ENCODE measurements around the gene CHST11. TPM values are rescaled to one million over a fixed set of nuclear protein-coding genes. Genes with fewer than 3 reads are reported as not detected.

CHST11 gene
- total and polyA plus RNA-seq, 7 experiments from 2014 or later, result 23.4 to 74.3 (median 32.0) TPM

GRCh38 chr12:104694161-104694560 is 237.4 kb downstream of the CHST11 start:
- H3K36me3 Mint-ChIP-seq, result peaks cover 0 to 48% (median 13%) of the 10 kb centered on the region in 5 donors
- peaks cover 27 to 36% of the 10 kb centered on the region in 2 donors for H3K4me1 ChIP-seq (ENCODE audit: control insufficient read depth in 2 of 2, insufficient read depth in 2 of 2, low read length in 2 of 2)
- peaks cover 0 to 4% (median 0%) of the 10 kb centered on the region in 11 donors for H3K9me3 Mint-ChIP-seq
- no peak overlapping the region for H3K27ac ChIP-seq (ENCODE audit: low read depth, low read length)
- ChIA-PET POLR2A (interaction anchor here (1.0 kb wide), 1 partner anchor 75 kb away, joined by 3 read pairs; no protein-coding TSS in a partner anchor), CTCF (interaction anchor here (0.8 to 1.7 kb wide), 2 partner anchors 69 to 312 kb away, joined by 3 to 5 read pairs; no protein-coding TSS in a partner anchor)
- intact Hi-C loops (cut with micrococcal nuclease), result no loop called here
- H3K4me1 Mint-ChIP-seq, result peaks cover 41 to 83% (median 52%) of the 10 kb centered on the region in 7 donors
- H3K27ac Mint-ChIP-seq, result peak overlapping the region in 5 of 9 donors; percentile 28 to 88 (median 45)
- ATAC-seq (no peak), DNase-seq (no peak)
- no peaks in the 10 kb centered on the region for H3K27me3 Mint-ChIP-seq
- peak overlapping the region in 5 of 10 donors; percentile 17 to 55 (median 46) for H3K4me3 Mint-ChIP-seq
- H3K4me3 ChIP-seq (ENCODE audit: low read length), result no peak overlapping the region
- no peaks in the 10 kb centered on the region for H3K9me3 ChIP-seq (ENCODE audit: control insufficient read depth in 2 of 3, low read length in 3 of 3)
- H3K27me3 ChIP-seq (ENCODE audit: control insufficient read depth in 2 of 2, insufficient read depth in 2 of 2, low read length in 2 of 2), result no peaks in the 10 kb centered on the region
- H3K36me3 ChIP-seq (ENCODE audit: control insufficient read depth in 2 of 3, insufficient read depth in 3 of 3, low read length in 3 of 3), result no peaks in the 10 kb centered on the region

DNA sequence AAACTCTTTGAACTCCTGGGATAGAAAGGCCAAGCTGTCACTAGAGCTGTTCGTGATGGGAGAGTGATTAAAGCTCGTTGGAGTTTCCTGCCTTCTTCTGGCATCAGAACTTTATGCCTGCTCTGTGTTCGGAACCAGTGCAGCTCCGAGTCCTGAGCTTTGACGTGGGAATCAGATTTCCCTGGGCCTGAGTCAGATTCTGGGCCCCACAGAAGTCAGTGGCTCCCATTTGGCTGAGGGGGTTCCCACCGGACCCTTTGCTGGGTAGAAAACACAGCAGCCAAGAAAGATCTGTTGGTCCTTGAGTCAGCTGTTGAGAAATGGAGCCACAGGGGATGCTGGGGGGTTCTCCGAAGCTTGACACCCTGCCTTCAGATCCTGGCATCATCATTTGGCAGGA is 238.0 kb downstream of the CHST11 start:
- H3K27ac ChIP-seq (ENCODE audit: low read depth, low read length), result no peak overlapping the region
- H3K9me3 Mint-ChIP-seq, result peaks cover 0 to 4% (median 0%) of the 10 kb centered on the region in 11 donors
- ATAC-seq (no peak), DNase-seq (no peak)
- peaks cover 41 to 83% (median 51%) of the 10 kb centered on the region in 7 donors for H3K4me1 Mint-ChIP-seq
- intact Hi-C loops (cut with micrococcal nuclease), result loop anchor here in 1 of 2 donors (1.0 to 5.0 kb wide), 4 partner anchors 7 to 263 kb away; partner anchors contain the start of gene SLC41A2
- no peak overlapping the region for H3K4me3 ChIP-seq (ENCODE audit: low read length)
- peaks cover 0 to 51% (median 13%) of the 10 kb centered on the region in 5 donors for H3K36me3 Mint-ChIP-seq
- no peaks in the 10 kb centered on the region for H3K27me3 ChIP-seq (ENCODE audit: control insufficient read depth in 2 of 2, insufficient read depth in 2 of 2, low read length in 2 of 2)
- ChIA-PET CTCF (interaction anchor here (1.7 kb wide), 1 partner anchor 313 kb away, joined by 5 read pairs; no protein-coding TSS in a partner anchor), POLR2A (interaction anchor here (1.0 kb wide), 1 partner anchor 74 kb away, joined by 3 read pairs; no protein-coding TSS in a partner anchor)
- peak overlapping the region in 4 of 9 donors; percentile 28 to 88 (median 60) for H3K27ac Mint-ChIP-seq
- peaks cover 27 to 35% of the 10 kb centered on the region in 2 donors for H3K4me1 ChIP-seq (ENCODE audit: control insufficient read depth in 2 of 2, insufficient read depth in 2 of 2, low read length in 2 of 2)
- no peaks in the 10 kb centered on the region for H3K27me3 Mint-ChIP-seq
- peak overlapping the region in 5 of 10 donors; percentile 17 to 71 (median 47) for H3K4me3 Mint-ChIP-seq
- no peaks in the 10 kb centered on the region for H3K9me3 ChIP-seq (ENCODE audit: control insufficient read depth in 2 of 3, low read length in 3 of 3)
- no peaks in the 10 kb centered on the region for H3K36me3 ChIP-seq (ENCODE audit: control insufficient read depth in 2 of 3, insufficient read depth in 3 of 3, low read length in 3 of 3)

DNA sequence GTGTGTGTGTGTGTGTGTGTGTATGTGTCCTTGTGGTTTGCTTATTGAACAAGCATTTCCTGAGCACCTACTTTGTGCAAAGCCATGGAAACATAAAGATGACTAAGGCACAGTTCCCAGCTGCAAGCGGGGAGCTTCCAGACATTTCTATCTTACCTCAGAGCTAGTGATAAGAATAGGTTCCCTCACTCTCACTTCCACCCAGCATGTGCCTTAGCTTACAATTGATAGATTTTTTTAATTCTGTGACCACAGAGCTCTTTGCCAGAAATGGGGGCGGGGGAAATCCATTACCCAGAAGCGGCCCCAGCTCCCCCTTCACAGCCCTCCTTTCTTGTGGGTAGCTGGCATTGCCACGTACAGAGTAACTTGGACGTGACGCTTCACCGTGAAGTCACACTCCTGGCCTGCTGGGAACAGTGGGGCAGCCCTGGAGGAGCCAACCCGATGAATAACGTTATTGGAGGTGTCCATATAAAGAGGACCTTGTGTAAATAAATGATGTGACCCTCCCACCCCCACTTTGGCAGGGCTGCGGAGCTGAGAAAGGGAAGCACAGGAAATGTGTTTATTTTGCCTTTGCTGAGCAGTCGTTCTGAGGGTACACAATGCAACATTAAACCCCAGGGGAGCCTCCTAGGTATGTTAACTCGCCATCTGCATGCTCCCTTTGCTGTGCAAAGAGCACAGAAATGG is 238.9 kb downstream of the CHST11 start:
- peak; percentile 95 for ATAC-seq
- Mint-ChIP-seq H3K4me3 (peak overlapping the region in 8 of 10 donors; percentile 39 to 71 (median 56)), H3K27ac (peak overlapping the region in 8 of 9 donors; percentile 13 to 88 (median 62))

DNA sequence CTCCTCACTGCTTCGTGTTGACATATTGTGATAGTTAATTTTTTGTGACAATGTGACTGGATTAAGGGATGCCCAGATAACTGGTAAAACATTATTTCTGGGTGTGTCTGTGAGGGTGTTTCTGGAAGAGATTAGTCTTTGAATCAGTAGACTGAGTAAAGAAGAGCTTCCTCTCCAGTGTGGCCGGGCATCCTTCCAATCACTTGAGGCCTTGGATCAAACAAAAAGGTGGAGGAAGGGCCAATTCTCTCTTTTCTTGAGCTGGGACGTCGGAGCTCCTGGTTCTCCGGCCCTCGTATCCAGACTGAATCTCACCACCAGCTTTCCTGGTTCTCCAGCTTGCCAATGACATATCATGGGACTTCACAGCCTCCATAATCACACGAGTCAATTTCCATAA is 240.4 kb downstream of the CHST11 start:
- H3K9me3 Mint-ChIP-seq, result peaks cover 0 to 4% (median 0%) of the 10 kb centered on the region in 11 donors
- Histone ChIP-seq H3K4me1 (ENCODE audit: control insufficient read depth in 2 of 2, insufficient read depth in 2 of 2, low read length in 2 of 2) (peaks cover 27 to 37% of the 10 kb centered on the region in 2 donors), H3K27ac (ENCODE audit: low read depth, low read length) (no peak overlapping the region), H3K4me3 (ENCODE audit: low read length) (no peak overlapping the region), H3K9me3 (ENCODE audit: control insufficient read depth in 2 of 3, low read length in 3 of 3) (no peaks in the 10 kb centered on the region), H3K27me3 (ENCODE audit: control insufficient read depth in 2 of 2, insufficient read depth in 2 of 2, low read length in 2 of 2) (no peaks in the 10 kb centered on the region), H3K36me3 (ENCODE audit: control insufficient read depth in 2 of 3, insufficient read depth in 3 of 3, low read length in 3 of 3) (no peaks in the 10 kb centered on the region)
- H3K27me3 Mint-ChIP-seq, result no peaks in the 10 kb centered on the region
- peak overlapping the region in 3 of 9 donors; percentile 12 to 62 (median 48) for H3K27ac Mint-ChIP-seq
- no peak overlapping the region for H3K4me3 Mint-ChIP-seq
- ChIA-PET CTCF (interaction anchor here (1.0 kb wide), 1 partner anchor 340 kb away, joined by 3 read pairs; no protein-coding TSS in a partner anchor), POLR2A (no interaction called here)
- intact Hi-C loops (cut with micrococcal nuclease), result loop anchor here in 1 of 2 donors (5.0 kb wide), 1 partner anchor 260 kb away; the partner anchor contains the start of gene SLC41A2
- no peak for ATAC-seq
- DNase-seq, result no peak
- H3K36me3 Mint-ChIP-seq, result peaks cover 0 to 37% (median 9%) of the 10 kb centered on the region in 5 donors
- peaks cover 46 to 68% (median 48%) of the 10 kb centered on the region in 7 donors for H3K4me1 Mint-ChIP-seq

More for the DNA sequence above, 238.9 kb downstream of the CHST11 start:
- H3K27ac ChIP-seq (ENCODE audit: low read depth, low read length), result no peak overlapping the region
- no peaks in the 10 kb centered on the region for H3K9me3 ChIP-seq (ENCODE audit: control insufficient read depth in 2 of 3, low read length in 3 of 3)
- H3K27me3 ChIP-seq (ENCODE audit: control insufficient read depth in 2 of 2, insufficient read depth in 2 of 2, low read length in 2 of 2), result no peaks in the 10 kb centered on the region
- Mint-ChIP-seq H3K36me3 (peaks cover 0 to 48% (median 9%) of the 10 kb centered on the region in 5 donors), H3K9me3 (peaks cover 0 to 4% (median 0%) of the 10 kb centered on the region in 11 donors), H3K4me1 (peaks cover 41 to 79% (median 50%) of the 10 kb centered on the region in 7 donors), H3K27me3 (no peaks in the 10 kb centered on the region)
- ChIA-PET POLR2A (no interaction called here), CTCF (interaction anchor here (1.7 kb wide), 1 partner anchor 313 kb away, joined by 5 read pairs; no protein-coding TSS in a partner anchor)
- intact Hi-C loops (cut with micrococcal nuclease), result loop anchor here in 1 of 2 donors (1.0 to 5.0 kb wide), 4 partner anchors 8 to 262 kb away; partner anchors contain the start of gene SLC41A2
- no peak overlapping the region for H3K4me3 ChIP-seq (ENCODE audit: low read length)
- peaks cover 27 to 37% of the 10 kb centered on the region in 2 donors for H3K4me1 ChIP-seq (ENCODE audit: control insufficient read depth in 2 of 2, insufficient read depth in 2 of 2, low read length in 2 of 2)
- H3K36me3 ChIP-seq (ENCODE audit: control insufficient read depth in 2 of 3, insufficient read depth in 3 of 3, low read length in 3 of 3), result no peaks in the 10 kb centered on the region
- peak; percentile 40 to 80 (median 67) for DNase-seq

DNA sequence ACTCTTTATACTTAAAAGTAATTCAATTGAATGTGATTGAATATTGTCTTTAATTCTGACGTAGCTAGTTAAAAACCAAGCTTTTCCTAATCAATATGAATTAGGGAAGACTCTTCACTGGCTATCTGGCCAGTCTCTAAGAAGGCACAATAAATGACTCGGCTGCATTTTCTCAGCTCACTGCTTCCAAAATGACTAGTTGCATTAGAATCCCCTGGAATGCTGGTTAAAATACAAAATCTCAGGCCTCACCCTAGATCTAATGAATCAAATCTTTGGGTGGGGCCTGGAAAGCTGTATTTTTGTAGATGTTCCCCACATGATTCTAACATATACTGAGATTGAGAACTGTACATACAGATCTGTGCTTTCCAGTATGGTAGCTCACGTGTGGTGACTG is 242.1 kb downstream of the CHST11 start:
- no peaks in the 10 kb centered on the region for H3K27me3 ChIP-seq (ENCODE audit: control insufficient read depth in 2 of 2, insufficient read depth in 2 of 2, low read length in 2 of 2)
- peaks cover 0 to 24% (median 4%) of the 10 kb centered on the region in 5 donors for H3K36me3 Mint-ChIP-seq
- H3K4me1 ChIP-seq (ENCODE audit: control insufficient read depth in 2 of 2, insufficient read depth in 2 of 2, low read length in 2 of 2), result peaks cover 22 to 30% of the 10 kb centered on the region in 2 donors
- peaks cover 34 to 69% (median 37%) of the 10 kb centered on the region in 7 donors for H3K4me1 Mint-ChIP-seq
- no peak overlapping the region for H3K27ac ChIP-seq (ENCODE audit: low read depth, low read length)
- peaks cover 0 to 1% (median 0%) of the 10 kb centered on the region in 11 donors for H3K9me3 Mint-ChIP-seq
- H3K36me3 ChIP-seq (ENCODE audit: control insufficient read depth in 2 of 3, insufficient read depth in 3 of 3, low read length in 3 of 3), result no peaks in the 10 kb centered on the region
- H3K4me3 Mint-ChIP-seq, result no peak overlapping the region
- H3K27me3 Mint-ChIP-seq, result no peaks in the 10 kb centered on the region
- DNase-seq (no peak), ATAC-seq (no peak)
- H3K4me3 ChIP-seq (ENCODE audit: low read length), result no peak overlapping the region
- H3K27ac Mint-ChIP-seq, result no peak overlapping the region
- CTCF ChIA-PET, result no interaction called here
- no peaks in the 10 kb centered on the region for H3K9me3 ChIP-seq (ENCODE audit: control insufficient read depth in 2 of 3, low read length in 3 of 3)
- POLR2A ChIA-PET, result interaction anchor here (1.4 kb wide), 1 partner anchor 8 kb away, joined by 4 read pairs; no protein-coding TSS in a partner anchor
- intact Hi-C loops (cut with micrococcal nuclease), result loop anchor here in 1 of 2 donors (5.0 kb wide), 1 partner anchor 258 kb away; the partner anchor contains the start of gene SLC41A2

- POLR2A ChIA-PET, result interaction anchor here (1.4 kb wide), 1 partner anchor 9 kb away, joined by 4 read pairs; no protein-coding TSS in a partner anchor
- Mint-ChIP-seq H3K27me3 (no peaks in the 10 kb centered on the region), H3K36me3 (peaks cover 0 to 18% (median 4%) of the 10 kb centered on the region in 5 donors), H3K9me3 (peaks cover 0 to 1% (median 0%) of the 10 kb centered on the region in 11 donors), H3K4me3 (no peak overlapping the region), H3K27ac (peak overlapping the region in 1 of 9 donors; percentile 66), H3K4me1 (peaks cover 27 to 61% (median 31%) of the 10 kb centered on the region in 7 donors)
- Histone ChIP-seq H3K9me3 (ENCODE audit: control insufficient read depth in 2 of 3, low read length in 3 of 3) (no peaks in the 10 kb centered on the region), H3K4me3 (ENCODE audit: low read length) (no peak overlapping the region), H3K27ac (ENCODE audit: low read depth, low read length) (no peak overlapping the region), H3K4me1 (ENCODE audit: control insufficient read depth in 2 of 2, insufficient read depth in 2 of 2, low read length in 2 of 2) (peaks cover 15 to 22% of the 10 kb centered on the region in 2 donors), H3K36me3 (ENCODE audit: control insufficient read depth in 2 of 3, insufficient read depth in 3 of 3, low read length in 3 of 3) (no peaks in the 10 kb centered on the region), H3K27me3 (ENCODE audit: control insufficient read depth in 2 of 2, insufficient read depth in 2 of 2, low read length in 2 of 2) (no peaks in the 10 kb centered on the region)
- DNase-seq (no peak), ATAC-seq (no peak)
- intact Hi-C loops (cut with micrococcal nuclease), result loop anchor here in 1 of 2 donors (5.0 kb wide), 1 partner anchor 258 kb away; the partner anchor contains the start of gene SLC41A2
- CTCF ChIA-PET, result no interaction called here
Observed at GRCh38 chr12:104699489-104700190, 242.9 kb downstream of the CHST11 start.
